Measurements from ENCODE around the gene UBR3. TPM values are rescaled to one million over a fixed set of nuclear protein-coding genes. Genes with fewer than 3 reads are reported as not detected.
"Not testable (repeated sequence)": the region's sequence is repeated elsewhere in the genome, so short reads cannot be mapped to it uniquely, and the experiment has no call there.

Gene UBR3
- total and polyA plus RNA-seq, 4 donors, result 9.5 to 137 (median 25.7) TPM

GRCh38 chr2:169860149-169860548, 32.9 kb downstream of the UBR3 start:
- Histone ChIP-seq H3K4me3 (no peak overlapping the region), H3K27me3 (ENCODE audit: control insufficient read depth in 3 of 3, insufficient read depth in 3 of 3, low read length in 2 of 3) (no peaks in the 10 kb centered on the region), H3K9me3 (ENCODE audit: control insufficient read depth in 4 of 4, insufficient read depth in 3 of 4, low read length in 3 of 4) (no peaks in the 10 kb centered on the region), H3K27ac (ENCODE audit: low read depth in 1 of 2, low read length in 1 of 2) (no peak overlapping the region), H3K9ac (ENCODE audit: insufficient read depth in 1 of 2, low read length in 2 of 2) (no peak overlapping the region), H3K36me3 (ENCODE audit: control insufficient read depth in 4 of 4, insufficient read depth in 4 of 4, low read length in 4 of 4) (peaks cover 0 to 3% (median 0%) of the 10 kb centered on the region in 4 donors), H3K4me1 (ENCODE audit: control insufficient read depth in 5 of 5, insufficient read depth in 5 of 5, low read length in 5 of 5) (peaks cover 0 to 12% (median 0%) of the 10 kb centered on the region in 5 donors)
- DNase-seq, result no peak
- no peak for ATAC-seq (ENCODE audit: insufficient read depth, low FRiP score)
- no peak for TF ChIP-seq CTCF (IDR thresholded peaks at IDR 0.05; ENCODE audit: control extremely low read depth, extremely low read depth)
- WGBS, 2 donors, result 94 to 98% methylated on average over 4 of the region's 4 CpGs

GRCh38 chr2:169862816-169863215, 35.6 kb downstream of the UBR3 start:
- Histone ChIP-seq H3K9ac (ENCODE audit: insufficient read depth in 1 of 2, low read length in 2 of 2) (no peak overlapping the region), H3K27me3 (ENCODE audit: control insufficient read depth in 3 of 3, insufficient read depth in 3 of 3, low read length in 2 of 3) (no peaks in the 10 kb centered on the region), H3K27ac (ENCODE audit: low read depth in 1 of 2, low read length in 1 of 2) (no peak overlapping the region), H3K4me1 (ENCODE audit: control insufficient read depth in 5 of 5, insufficient read depth in 5 of 5, low read length in 5 of 5) (peaks cover 0 to 12% (median 0%) of the 10 kb centered on the region in 5 donors), H3K9me3 (ENCODE audit: control insufficient read depth in 4 of 4, insufficient read depth in 3 of 4, low read length in 3 of 4) (no peaks in the 10 kb centered on the region), H3K36me3 (ENCODE audit: control insufficient read depth in 4 of 4, insufficient read depth in 4 of 4, low read length in 4 of 4) (peaks cover 0 to 3% (median 0%) of the 10 kb centered on the region in 4 donors), H3K4me3 (no peak overlapping the region)
- 83 to 89% methylated on average over 2 of the region's 2 CpGs for WGBS, 2 donors
- ATAC-seq (ENCODE audit: insufficient read depth, low FRiP score), result no peak
- TF ChIP-seq CTCF (IDR thresholded peaks at IDR 0.05; ENCODE audit: control extremely low read depth, extremely low read depth), result no peak
- DNase-seq, result no peak

GRCh38 chr2:169865492-169865891, 38.2 kb downstream of the UBR3 start:
- ATAC-seq (ENCODE audit: insufficient read depth, low FRiP score), result no peak

GRCh38 chr2:169866230-169866629, 39.0 kb downstream of the UBR3 start:
- DNase-seq; H3K9ac ChIP-seq (ENCODE audit: insufficient read depth in 1 of 2, low read length in 2 of 2); H3K27ac ChIP-seq (ENCODE audit: low read depth in 1 of 2, low read length in 1 of 2); ATAC-seq (ENCODE audit: insufficient read depth, low FRiP score); H3K9me3 ChIP-seq (ENCODE audit: control insufficient read depth in 4 of 4, insufficient read depth in 3 of 4, low read length in 3 of 4); H3K4me3 ChIP-seq; H3K27me3 ChIP-seq (ENCODE audit: control insufficient read depth in 3 of 3, insufficient read depth in 3 of 3, low read length in 2 of 3); H3K36me3 ChIP-seq (ENCODE audit: control insufficient read depth in 4 of 4, insufficient read depth in 4 of 4, low read length in 4 of 4): not testable (repeated sequence)
- 97 to 98% methylated on average over 6 of the region's 6 CpGs for WGBS, 2 donors
- peaks cover 0 to 23% (median 0%) of the 10 kb centered on the region in 5 donors for H3K4me1 ChIP-seq (ENCODE audit: control insufficient read depth in 5 of 5, insufficient read depth in 5 of 5, low read length in 5 of 5)

More at GRCh38 chr2:169865492-169865891, 38.2 kb downstream of the UBR3 start:
- H3K4me3 ChIP-seq, result no peak overlapping the region
- no peaks in the 10 kb centered on the region for H3K27me3 ChIP-seq (ENCODE audit: control insufficient read depth in 3 of 3, insufficient read depth in 3 of 3, low read length in 2 of 3)
- 89 to 100% methylated on average over 2 of the region's 2 CpGs for WGBS, 2 donors
- DNase-seq, result no peak
- peaks cover 0 to 3% (median 0%) of the 10 kb centered on the region in 4 donors for H3K36me3 ChIP-seq (ENCODE audit: control insufficient read depth in 4 of 4, insufficient read depth in 4 of 4, low read length in 4 of 4)
- no peak for TF ChIP-seq CTCF (IDR thresholded peaks at IDR 0.05; ENCODE audit: control extremely low read depth, extremely low read depth)
- H3K9ac ChIP-seq (ENCODE audit: insufficient read depth in 1 of 2, low read length in 2 of 2), result no peak overlapping the region
- peak overlapping the region in 1 of 2 donors; percentile 9 for H3K27ac ChIP-seq (ENCODE audit: low read depth in 1 of 2, low read length in 1 of 2)
- H3K4me1 ChIP-seq (ENCODE audit: control insufficient read depth in 5 of 5, insufficient read depth in 5 of 5, low read length in 5 of 5), result peaks cover 0 to 23% (median 0%) of the 10 kb centered on the region in 5 donors
- H3K9me3 ChIP-seq (ENCODE audit: control insufficient read depth in 4 of 4, insufficient read depth in 3 of 4, low read length in 3 of 4), result no peaks in the 10 kb centered on the region

Data from lung (tissue), 12 donors.